HEK293T (cell line): ENCODE data around the gene C14orf132.

ENCODE experiments used
- CTCF ChIA-PET: fragments of 350-600 bp; formaldehyde crosslinking; extraction: SDS; loops from one replicate; lab custom pipeline; 2021; ENCODE audit warnings: antibody characterized with exemption, inconsistent platforms; lab: Yijun Ruan, JAX
- POLR2A ChIA-PET: fragments of 350-600 bp; formaldehyde crosslinking; extraction: SDS; loops from one replicate; lab custom pipeline; 2020; ENCODE audit warnings: antibody characterized with exemption, inconsistent platforms; lab: Yijun Ruan, JAX
- DNase-seq: peaks from one replicate; pipeline ENCODE4 v3.0.0; 2012; ENCODE audit warnings: mixed read lengths; ENCODE audit errors: extremely low spot score
- ARNT ChIP-seq: fragments of 450-650 bp; IDR thresholded peaks from 2 replicates; pipeline ENCODE4 v1.6.1; 2017; ENCODE audit warnings: mild to moderate bottlenecking
- BHLHE40 ChIP-seq: fragments of 450-650 bp; IDR thresholded peaks from 2 replicates; pipeline ENCODE4 v1.6.1; 2016; ENCODE audit warnings: mild to moderate bottlenecking, moderate library complexity, borderline replicate concordance
- CTBP1 ChIP-seq: fragments of 450-650 bp; IDR thresholded peaks from 2 replicates; pipeline ENCODE4 v1.6.1; 2016; ENCODE audit warnings: borderline replicate concordance
- ELF4 ChIP-seq: fragments of 450-650 bp; IDR thresholded peaks from 2 replicates; pipeline ENCODE4 v1.6.1; 2017; ENCODE audit warnings: antibody characterized with exemption
- FOXA1 ChIP-seq: fragments of 450-650 bp; IDR thresholded peaks from 2 replicates; pipeline ENCODE4 v1.6.1; 2016; ENCODE audit warnings: mild to moderate bottlenecking
- FOXK2 ChIP-seq: fragments of 450-650 bp; IDR thresholded peaks from 2 replicates; pipeline ENCODE4 v1.6.1; 2016; ENCODE audit warnings: mild to moderate bottlenecking
- FOXM1 ChIP-seq: fragments of 450-650 bp; IDR thresholded peaks from 2 replicates; pipeline ENCODE4 v1.6.1; 2017; ENCODE audit warnings: mild to moderate bottlenecking, borderline replicate concordance
- HDGF ChIP-seq: fragments of 450-650 bp; IDR thresholded peaks from 2 replicates; pipeline ENCODE4 v1.6.1; 2017; ENCODE audit warnings: antibody characterized with exemption, borderline replicate concordance
- L3MBTL2 ChIP-seq: fragments of 450-650 bp; conservative IDR thresholded peaks from 2 replicates; pipeline ENCODE4 v1.6.1; 2016; ENCODE audit warnings: mild to moderate bottlenecking
- LEF1 ChIP-seq: fragments of 450-650 bp; IDR thresholded peaks from 2 replicates; pipeline ENCODE4 v1.6.1; 2017; ENCODE audit warnings: mild to moderate bottlenecking, borderline replicate concordance
- NFRKB ChIP-seq: fragments of 450-650 bp; IDR thresholded peaks from 2 replicates; pipeline ENCODE4 v1.6.1; 2016; ENCODE audit warnings: mild to moderate bottlenecking, moderate library complexity
- SP1 ChIP-seq: fragments of 450-650 bp; IDR thresholded peaks from 2 replicates; pipeline ENCODE4 v1.6.1; 2017
- SUZ12 ChIP-seq: fragments of 450-650 bp; IDR thresholded peaks from 2 replicates; pipeline ENCODE4 v1.6.1; 2016; ENCODE audit warnings: mild to moderate bottlenecking
- TARDBP ChIP-seq: fragments of 450-650 bp; IDR thresholded peaks from 2 replicates; pipeline ENCODE4 v1.6.1; 2016
- ZNF384 ChIP-seq: fragments of 450-650 bp; IDR thresholded peaks from 2 replicates; pipeline ENCODE4 v1.6.1; 2016
- TF ChIP-seq, protein P1 (sequence below): fragments of 450-650 bp; IDR thresholded peaks from 2 replicates; pipeline ENCODE4 v1.6.1; 2016

Gene C14orf132

DNA sequence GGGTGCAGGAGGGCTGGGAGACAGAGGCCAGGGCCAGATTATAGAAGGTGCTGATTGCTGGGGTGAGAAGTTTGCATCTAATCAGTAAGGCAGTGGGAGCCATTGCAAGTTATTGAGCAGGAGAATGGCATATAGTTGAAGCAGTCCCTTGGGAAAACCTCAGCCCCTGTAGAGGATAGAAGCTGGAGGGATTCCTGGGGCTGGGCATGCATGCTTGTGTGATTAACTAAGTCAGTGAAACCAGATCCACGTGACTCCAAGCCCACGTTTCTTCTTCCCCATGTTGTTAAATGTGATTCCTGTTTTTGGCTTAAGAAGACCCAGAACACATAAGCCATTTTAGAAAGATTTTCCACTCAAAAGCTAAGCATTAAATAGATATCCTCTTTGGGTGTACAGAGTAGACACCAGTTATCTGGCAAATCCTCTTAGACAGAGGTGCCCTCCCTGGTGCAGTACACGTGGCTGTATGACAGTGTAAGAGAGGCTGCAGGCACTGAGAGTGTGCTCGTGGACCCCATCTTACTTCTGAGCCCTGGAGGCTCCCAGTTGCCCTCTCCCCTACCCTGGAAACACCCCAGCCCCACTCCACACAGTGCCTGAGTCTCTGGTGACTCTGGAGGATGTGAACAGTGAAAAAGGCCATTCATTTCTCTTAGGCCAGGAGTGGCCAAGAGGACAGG, 3.2 kb downstream of the C14orf132 start:
- ChIA-PET CTCF (no interaction called here), POLR2A (no interaction called here)
- TF ChIP-seq FOXM1 (no peak), HDGF (no peak), FOXK2 (no peak), BHLHE40 (no peak), L3MBTL2 (no peak), CTBP1 (no peak)
- no peak for DNase-seq

DNA sequence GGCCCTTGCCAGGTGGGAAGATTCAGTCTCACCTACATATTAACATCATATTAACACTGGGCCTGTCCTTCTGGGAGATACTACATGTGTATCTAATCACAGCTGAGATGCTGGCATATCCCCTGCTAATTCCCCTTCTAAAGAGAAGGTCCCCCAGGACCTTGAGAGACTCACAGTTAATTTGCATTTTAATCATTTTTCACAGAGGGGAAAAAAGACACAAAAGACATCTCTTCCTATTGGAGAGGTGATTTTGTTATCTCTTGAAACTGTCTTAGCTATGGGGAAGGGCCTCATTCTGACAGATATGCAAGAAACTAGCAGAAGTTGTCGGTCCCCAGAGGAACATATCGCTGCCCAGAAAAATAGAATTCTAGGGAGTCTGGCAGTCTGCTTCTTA, 7.5 kb downstream of the C14orf132 start:
- TF ChIP-seq FOXM1 = no peak
- TF ChIP-seq CTBP1 = no peak
- TF ChIP-seq BHLHE40 = no peak
- no peak for TF ChIP-seq ZNF384
- TF ChIP-seq NFRKB = no peak
- TF ChIP-seq ELF4 = no peak
- TF ChIP-seq, protein P1, sequence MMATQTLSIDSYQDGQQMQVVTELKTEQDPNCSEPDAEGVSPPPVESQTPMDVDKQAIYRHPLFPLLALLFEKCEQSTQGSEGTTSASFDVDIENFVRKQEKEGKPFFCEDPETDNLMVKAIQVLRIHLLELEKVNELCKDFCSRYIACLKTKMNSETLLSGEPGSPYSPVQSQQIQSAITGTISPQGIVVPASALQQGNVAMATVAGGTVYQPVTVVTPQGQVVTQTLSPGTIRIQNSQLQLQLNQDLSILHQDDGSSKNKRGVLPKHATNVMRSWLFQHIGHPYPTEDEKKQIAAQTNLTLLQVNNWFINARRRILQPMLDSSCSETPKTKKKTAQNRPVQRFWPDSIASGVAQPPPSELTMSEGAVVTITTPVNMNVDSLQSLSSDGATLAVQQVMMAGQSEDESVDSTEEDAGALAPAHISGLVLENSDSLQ = no peak
- TF ChIP-seq FOXK2 = no peak
- no peak for TF ChIP-seq HDGF
- no peak for TF ChIP-seq SUZ12
- TF ChIP-seq TARDBP = no peak
- no peak for TF ChIP-seq FOXA1
- no peak for TF ChIP-seq ARNT
- no peak for TF ChIP-seq LEF1
- TF ChIP-seq L3MBTL2 = no peak
- TF ChIP-seq SP1 = no peak
- CTCF ChIA-PET = interaction anchor here (0.6 to 1.0 kb wide), 2 partner anchors 14 to 373 kb away, joined by 3 to 4 read pairs; no protein-coding TSS in a partner anchor
- POLR2A ChIA-PET = no interaction called here
- no peak for DNase-seq

DNA sequence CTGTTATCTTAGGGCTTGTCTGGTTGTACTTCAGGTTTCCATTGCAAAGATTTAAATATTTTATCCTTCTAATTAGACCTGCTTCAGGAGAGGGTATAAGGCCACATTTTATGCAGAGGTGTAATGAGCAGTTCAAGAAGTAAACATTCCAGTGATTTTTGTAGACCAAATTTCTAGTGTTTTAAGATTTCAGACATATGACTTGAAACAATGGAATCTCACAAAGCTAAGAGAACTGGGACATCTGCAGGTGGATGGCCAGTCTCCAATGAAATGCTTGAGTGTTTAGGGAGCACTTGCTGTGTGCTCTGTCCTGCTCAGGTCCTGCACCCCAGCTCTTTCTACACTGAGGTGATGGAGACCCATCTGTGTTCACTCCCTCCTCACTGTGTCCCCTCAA, 7.9 kb downstream of the C14orf132 start:
- POLR2A ChIA-PET = no interaction called here
- DNase-seq = no peak
- CTCF ChIA-PET = interaction anchor here (0.6 kb wide), 1 partner anchor 374 kb away, joined by 3 read pairs; no protein-coding TSS in a partner anchor
- TF ChIP-seq FOXM1 = no peak
- no peak for TF ChIP-seq FOXA1
- TF ChIP-seq FOXK2 = no peak
- no peak for TF ChIP-seq ELF4
- no peak for TF ChIP-seq LEF1
- TF ChIP-seq L3MBTL2 = no peak
- TF ChIP-seq BHLHE40 = no peak
- TF ChIP-seq NFRKB = no peak

GRCh38 chr14:96049932-96050331, 10.8 kb downstream of the C14orf132 start:
- no peak for DNase-seq
- POLR2A ChIA-PET = no interaction called here
- CTCF ChIA-PET = interaction anchor here (1.0 kb wide), 1 partner anchor 11 kb away, joined by 5 read pairs; no protein-coding TSS in a partner anchor
- no peak for TF ChIP-seq BHLHE40
- TF ChIP-seq ZNF384 = no peak

DNA sequence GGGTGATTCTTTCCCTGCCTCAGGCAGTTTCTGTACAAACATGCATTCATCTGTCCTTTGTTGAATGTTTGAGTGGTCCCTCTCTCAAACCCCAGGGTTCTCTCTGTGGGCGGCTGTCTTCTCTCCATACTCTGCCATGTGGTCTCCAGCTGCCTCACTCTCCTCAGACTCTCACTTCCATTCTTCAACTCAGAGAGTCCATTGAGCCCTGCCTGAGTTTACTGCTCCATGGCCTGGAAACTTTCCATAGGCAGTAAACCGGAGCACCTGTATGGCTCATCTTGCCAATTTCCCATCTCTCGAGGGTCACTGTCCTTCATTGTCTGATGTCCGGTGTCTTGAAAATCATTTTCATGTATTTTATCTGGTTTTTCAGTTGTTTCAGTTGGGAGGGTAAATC, 11.3 kb downstream of the C14orf132 start:
- DNase-seq = no peak
- ChIA-PET POLR2A (interaction anchor here (0.6 kb wide), 1 partner anchor 9 kb away, joined by 3 read pairs; no protein-coding TSS in a partner anchor), CTCF (no interaction called here)
- TF ChIP-seq SP1 (no peak), L3MBTL2 (no peak), BHLHE40 (no peak), CTBP1 (no peak), SUZ12 (no peak), TARDBP (no peak), ZNF384 (no peak), LEF1 (no peak), FOXA1 (no peak), ELF4 (no peak)

DNA sequence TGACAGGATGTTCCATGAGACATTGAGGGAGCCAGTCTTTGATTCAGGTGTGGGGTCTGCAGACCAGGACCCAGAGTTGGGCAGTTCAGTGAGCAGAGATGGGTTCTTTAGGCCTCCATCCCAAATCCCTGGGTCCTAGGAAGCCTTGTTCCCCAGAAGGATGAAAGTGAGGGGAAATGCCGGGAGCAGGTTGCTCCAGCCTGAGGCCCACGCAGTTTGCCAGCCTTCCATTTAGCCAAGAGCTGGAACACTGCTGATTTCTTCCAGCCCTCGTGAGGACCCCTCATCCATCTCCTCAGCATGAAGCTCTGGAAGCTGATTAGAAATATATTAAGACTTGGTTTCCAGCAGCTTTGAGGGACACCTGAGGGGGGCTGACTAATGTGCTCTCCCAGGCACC, 12.1 kb downstream of the C14orf132 start:
- CTCF ChIA-PET = interaction anchor here (1.2 kb wide), 1 partner anchor 9 kb away, joined by 4 read pairs; no protein-coding TSS in a partner anchor
- TF ChIP-seq CTBP1 (no peak), SP1 (no peak), TARDBP (no peak), HDGF (no peak), ARNT (no peak)
- POLR2A ChIA-PET = no interaction called here
- no peak for DNase-seq

DNA sequence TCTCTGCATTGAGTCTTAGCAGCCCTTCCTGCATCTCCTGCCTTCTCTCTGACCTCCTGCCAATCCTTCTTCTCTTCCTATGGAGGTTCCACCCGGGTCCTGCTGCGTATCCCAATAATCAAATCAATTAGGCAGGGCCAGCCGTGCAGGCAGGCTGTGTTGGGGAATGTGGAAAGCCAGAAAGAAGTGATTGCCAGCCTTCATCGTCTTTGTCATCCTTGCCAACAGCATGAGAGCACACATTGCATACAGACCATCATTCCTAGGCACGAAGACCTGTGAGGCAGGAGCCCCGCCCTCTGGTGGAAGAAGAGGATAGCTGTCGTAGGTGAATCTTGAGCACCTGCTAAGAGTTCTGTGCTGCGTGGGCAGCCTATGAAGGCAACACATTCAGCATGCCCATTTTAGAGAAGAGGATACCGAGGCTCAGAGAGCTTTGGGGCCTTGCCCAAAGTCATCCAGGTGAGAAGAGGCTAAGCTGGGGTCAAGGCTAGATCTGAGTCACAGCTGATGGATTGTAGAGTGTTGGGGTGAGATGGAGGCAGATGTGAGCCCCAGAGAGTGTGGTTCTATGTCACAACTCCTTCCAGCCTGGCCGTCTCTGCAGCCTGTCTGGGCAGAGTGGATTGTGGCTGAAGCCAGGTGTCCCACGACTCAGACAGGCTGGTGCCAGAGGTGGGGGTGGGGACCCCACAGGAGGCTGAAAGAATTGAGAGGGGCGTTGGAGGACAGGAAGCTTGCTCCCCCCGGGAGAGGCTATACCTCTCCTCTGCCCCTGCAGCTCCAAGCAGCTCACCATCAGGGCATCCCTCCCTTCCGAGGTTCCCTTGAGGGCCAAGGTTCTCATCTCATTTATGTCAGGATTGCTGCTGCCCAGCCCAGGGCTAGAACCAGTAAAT, 12.7 kb downstream of the C14orf132 start:
- TF ChIP-seq, protein P1 = no peak
- TF ChIP-seq TARDBP (no peak), FOXA1 (no peak), LEF1 (no peak), L3MBTL2 (no peak), NFRKB (no peak), FOXK2 (no peak), SUZ12 (no peak), ARNT (no peak), FOXM1 (no peak), BHLHE40 (no peak), HDGF (no peak), SP1 (no peak), CTBP1 (no peak), ELF4 (no peak)
- no peak for DNase-seq
- POLR2A ChIA-PET = no interaction called here
- CTCF ChIA-PET = interaction anchor here (1.2 kb wide), 2 partner anchors 8 to 11 kb away, joined by 3 to 4 read pairs; no protein-coding TSS in a partner anchor
